ENCODE data around the gene CAPN2.
"Not testable (repeated sequence)": the region's sequence is repeated elsewhere in the genome, so short reads cannot be mapped to it uniquely, and the experiment has no call there.

CAPN2 gene

GRCh38 chr1:223793716-223794115 lies 81.4 kb downstream of the CAPN2 start:
- DNase-seq = no peak

GRCh38 chr1:223794136-223794880 lies 82.0 kb downstream of the CAPN2 start:
- DNase-seq = no peak

- no peak for DNase-seq
Measured at GRCh38 chr1:223796210-223796609, 83.9 kb downstream of the CAPN2 start.

DNA sequence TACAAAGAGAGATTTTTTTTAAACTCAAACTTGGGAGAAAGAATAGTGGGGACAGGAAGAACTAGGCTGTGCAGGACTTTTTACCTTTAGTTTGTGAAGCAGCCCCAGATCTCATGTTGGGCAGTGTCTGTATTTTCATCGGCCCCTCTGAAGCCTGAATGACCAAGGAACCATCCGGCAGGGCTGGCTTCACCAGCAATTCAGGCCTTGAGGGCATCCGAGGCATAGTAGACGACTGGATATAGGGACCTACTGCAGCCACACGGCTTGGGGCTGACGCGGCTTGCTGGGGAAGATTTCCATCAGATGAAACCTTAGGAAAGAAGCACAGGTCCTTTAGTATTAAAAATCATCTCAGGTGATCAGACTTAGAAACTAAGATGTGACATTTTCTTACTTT lies 89.7 kb downstream of the CAPN2 start:
- no peak for DNase-seq

DNA sequence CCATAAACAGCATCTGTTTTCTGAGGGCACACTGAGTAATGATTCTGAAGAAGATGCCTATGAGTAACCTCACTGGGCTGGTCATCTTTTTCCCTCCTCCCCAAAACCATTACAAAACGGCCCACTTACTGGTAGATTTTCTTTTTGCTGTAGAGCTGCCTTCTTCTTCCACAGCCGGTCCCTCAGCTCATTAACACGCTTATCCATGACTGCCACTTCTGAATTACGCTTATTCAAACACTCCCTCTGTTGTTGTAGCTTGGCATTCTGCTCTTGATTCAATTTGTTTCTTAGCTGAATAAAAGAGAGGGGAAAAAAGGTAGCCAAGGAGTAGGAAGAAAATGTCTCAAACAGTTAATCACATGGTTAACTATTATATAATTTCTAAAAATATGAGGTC lies 90.3 kb downstream of the CAPN2 start:
- no peak for DNase-seq

DNA sequence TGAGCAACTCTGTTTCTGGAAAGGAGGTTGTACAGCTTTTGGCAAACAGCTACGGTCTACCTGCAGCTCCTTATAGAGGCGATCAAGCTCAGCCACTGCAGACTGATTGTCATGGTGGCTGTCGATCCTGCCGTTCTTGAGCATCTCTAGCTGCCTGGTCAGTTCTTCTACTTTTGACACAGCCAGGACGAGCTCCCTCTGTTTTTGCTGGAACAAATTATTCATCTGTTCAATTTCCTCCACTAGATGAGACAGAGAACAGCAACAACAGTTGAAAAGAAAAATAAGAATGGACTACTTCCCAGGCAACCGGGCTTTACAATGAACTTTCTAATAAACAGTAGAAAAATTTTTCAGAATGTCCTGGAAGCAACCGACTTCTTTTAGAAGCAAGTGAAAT lies 90.9 kb downstream of the CAPN2 start:
- DNase-seq = no peak

GRCh38 chr1:223809905-223810304 lies 97.6 kb downstream of the CAPN2 start:
- not testable (repeated sequence) for DNase-seq

DNA sequence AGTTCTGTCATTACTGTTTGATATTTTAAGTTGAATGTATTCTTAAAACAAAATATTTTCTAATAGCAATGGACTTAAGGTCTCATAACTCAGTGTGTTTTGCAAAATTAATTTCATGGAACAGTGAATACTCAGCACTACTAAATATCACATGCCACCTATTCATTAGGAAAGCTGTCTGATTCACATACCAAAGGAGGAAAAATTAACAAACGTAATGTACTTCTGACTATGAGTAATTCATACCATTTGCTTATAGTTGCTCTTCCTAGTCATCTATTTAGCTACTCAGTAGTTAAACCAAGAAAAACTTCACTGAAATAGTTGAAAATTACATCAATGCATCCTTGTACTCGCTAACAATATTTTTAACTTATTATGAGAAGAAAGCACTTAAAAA lies 98.2 kb downstream of the CAPN2 start:
- no peak for DNase-seq

GRCh38 chr1:223811634-223812101 lies 99.3 kb downstream of the CAPN2 start:
- DNase-seq = no peak

DNA sequence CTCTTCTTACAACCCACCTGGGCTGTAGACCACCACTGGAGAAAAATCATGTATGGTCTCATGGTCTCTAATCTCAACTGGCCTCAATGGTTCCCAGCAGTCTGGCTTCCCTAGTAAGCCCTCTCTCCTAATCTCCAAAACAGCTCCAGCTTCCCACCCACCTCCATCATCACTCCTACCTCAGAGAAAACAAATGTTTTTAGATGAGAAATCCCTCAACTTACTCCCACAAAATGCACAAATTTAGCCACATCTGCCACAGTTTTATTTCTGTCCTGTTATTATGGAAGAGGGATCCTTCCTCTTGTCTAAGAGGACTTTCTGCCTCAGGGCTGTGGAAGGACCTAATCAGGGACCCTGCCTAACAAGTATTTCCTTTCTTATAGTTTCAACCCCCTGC lies 101.3 kb downstream of the CAPN2 start:
- DNase-seq = no peak

- no peak for DNase-seq
Measured at GRCh38 chr1:223815020-223815853, 102.9 kb downstream of the CAPN2 start.

GRCh38 chr1:223815865-223816264 lies 103.5 kb downstream of the CAPN2 start:
- DNase-seq = no peak

GRCh38 chr1:223817265-223817664 lies 104.9 kb downstream of the CAPN2 start:
- not testable (repeated sequence) for DNase-seq

DNA sequence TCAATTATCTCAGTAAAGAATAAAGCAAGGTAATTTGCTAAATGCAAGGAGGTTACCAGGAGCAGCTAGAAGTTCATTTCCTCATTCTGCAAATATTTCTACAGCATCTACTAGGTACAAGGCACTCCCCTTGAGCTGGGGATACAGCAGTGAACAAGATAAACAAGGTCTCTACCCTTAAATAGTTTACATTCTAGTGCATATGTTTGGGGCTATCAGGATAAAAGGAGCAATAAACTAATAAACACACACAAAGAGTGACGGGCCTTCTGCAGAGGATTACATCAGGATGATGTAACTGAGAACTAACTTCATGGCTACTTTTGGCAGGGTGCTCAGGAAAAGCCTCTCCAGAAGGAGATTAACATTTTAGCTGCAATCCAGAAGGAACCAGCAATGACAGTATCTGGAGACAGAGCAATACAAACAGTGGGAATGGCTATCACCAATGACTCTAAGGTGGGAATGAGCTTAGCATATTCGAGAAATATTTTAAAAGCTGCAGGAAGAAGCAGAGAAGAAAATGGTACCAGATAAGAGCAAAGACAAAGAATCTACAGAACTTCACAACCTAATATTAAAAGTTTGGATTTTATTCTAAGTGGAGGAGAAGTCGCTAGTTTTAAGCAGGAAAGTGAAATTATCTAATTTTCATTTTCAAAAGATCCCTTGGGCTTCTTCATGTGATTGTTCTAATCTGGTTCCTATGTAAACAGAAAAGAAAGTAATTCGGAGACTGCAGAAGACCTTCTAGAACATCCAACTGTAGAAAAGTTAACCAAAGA lies 107.6 kb downstream of the CAPN2 start:
- DNase-seq = no peak

GRCh38 chr1:223820515-223820858 lies 108.1 kb downstream of the CAPN2 start:
- DNase-seq = no peak

DNA sequence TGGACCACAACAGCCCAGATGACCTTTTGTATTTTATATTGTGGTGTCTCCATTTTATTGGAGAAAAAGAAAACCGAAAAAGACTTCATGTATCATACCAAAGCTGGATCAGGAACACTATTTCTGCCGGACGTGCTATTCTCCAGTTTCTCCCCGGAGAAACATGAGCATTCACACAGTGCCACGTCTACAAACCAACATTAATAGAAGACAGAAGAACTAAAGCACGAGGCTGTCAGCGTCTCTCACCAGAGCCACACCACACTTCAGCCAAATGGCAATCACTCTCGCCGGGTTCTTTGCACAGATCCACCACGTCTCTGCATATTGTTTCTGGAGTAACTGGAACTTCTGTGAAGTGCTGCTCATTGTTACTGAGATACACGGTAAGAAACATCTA lies 108.6 kb downstream of the CAPN2 start:
- no peak for DNase-seq

GRCh38 chr1:223824287-223824686 lies 111.9 kb downstream of the CAPN2 start:
- DNase-seq = no peak

- DNase-seq = no peak
Measured at GRCh38 chr1:223824712-223825111, 112.4 kb downstream of the CAPN2 start.
